Measurements from ENCODE around the gene ZNF462.

The ZNF462 gene

DNA sequence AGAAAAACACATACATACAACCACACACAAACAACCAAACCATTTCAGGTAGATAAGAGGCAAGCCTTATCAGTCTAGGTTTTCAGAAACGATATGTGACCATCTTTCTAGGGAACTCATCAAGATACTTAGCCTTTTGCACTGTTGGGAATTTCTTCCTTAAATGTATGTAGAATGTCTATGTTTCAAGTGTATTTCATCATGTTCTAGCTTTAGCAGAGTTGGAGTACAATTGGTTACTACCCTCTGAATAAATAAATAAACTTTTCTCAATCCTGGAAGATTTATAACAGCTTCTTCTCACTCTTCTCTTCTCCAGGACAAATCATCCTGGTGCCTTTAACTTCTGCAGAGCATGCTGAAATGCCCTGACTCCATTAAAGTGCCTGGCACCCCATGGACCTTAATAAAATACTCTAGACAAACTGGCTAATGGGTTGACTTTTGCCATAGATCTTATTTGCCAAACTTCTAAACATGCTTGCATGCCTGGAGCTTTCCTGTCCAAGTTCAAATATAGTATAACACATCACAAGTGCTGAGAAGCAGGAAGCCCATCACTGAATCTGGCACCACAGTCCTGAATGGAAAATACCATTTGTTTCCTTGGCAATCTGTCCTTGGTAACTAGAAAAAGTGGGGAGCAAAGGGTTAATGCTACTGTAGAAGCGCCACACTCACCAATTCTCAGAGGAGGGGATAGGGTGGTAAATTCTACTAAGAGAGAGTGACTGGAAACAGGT lies 33.1 kb upstream of the ZNF462 start:
- TF ChIP-seq, protein P1, sequence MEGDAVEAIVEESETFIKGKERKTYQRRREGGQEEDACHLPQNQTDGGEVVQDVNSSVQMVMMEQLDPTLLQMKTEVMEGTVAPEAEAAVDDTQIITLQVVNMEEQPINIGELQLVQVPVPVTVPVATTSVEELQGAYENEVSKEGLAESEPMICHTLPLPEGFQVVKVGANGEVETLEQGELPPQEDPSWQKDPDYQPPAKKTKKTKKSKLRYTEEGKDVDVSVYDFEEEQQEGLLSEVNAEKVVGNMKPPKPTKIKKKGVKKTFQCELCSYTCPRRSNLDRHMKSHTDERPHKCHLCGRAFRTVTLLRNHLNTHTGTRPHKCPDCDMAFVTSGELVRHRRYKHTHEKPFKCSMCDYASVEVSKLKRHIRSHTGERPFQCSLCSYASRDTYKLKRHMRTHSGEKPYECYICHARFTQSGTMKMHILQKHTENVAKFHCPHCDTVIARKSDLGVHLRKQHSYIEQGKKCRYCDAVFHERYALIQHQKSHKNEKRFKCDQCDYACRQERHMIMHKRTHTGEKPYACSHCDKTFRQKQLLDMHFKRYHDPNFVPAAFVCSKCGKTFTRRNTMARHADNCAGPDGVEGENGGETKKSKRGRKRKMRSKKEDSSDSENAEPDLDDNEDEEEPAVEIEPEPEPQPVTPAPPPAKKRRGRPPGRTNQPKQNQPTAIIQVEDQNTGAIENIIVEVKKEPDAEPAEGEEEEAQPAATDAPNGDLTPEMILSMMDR (conservative IDR thresholded peaks at IDR 0.05; ENCODE audit: control insufficient read depth, insufficient read depth, low read depth, low read length): no peak
- no peak for DNase-seq (ENCODE audit: low read depth)
- H3K4me3 ChIP-seq (ENCODE audit: control insufficient read depth, low read depth, low read length): no peak overlapping the region

DNA sequence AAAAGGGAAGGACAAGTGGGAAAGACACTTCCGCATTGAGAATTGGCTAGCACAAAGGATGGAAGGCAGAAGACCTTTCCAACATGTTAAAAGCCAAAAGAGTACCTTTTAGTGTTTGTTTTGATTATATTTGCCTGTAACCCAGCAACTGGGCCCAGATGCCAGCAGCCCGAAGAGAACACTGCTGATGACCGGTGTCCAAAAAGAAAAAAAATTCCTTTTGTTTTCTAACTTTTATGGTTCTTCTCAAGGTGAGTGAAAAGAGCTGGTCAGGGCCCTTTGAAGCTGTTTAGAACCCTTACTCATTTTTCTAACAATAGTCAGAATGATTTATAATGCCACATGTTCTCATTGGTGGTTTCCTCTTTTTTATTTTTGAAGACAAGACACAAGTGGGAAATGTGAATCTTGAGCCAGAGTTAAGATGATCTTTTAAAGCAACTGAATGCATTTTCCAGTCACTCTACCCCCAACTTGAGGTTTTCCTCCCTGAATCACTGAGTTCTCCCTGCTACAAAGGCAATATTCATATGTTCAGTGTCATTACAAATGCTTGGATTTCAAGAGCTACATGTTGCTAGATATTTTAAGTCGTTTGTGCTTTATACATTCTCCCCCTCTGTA lies 32.3 kb upstream of the ZNF462 start:
- no peak overlapping the region for H3K4me3 ChIP-seq (ENCODE audit: control insufficient read depth, low read depth, low read length)
- peak; percentile 11 for DNase-seq (ENCODE audit: low read depth)
- TF ChIP-seq, protein P1 (conservative IDR thresholded peaks at IDR 0.05; ENCODE audit: control insufficient read depth, insufficient read depth, low read depth, low read length): no peak

DNA sequence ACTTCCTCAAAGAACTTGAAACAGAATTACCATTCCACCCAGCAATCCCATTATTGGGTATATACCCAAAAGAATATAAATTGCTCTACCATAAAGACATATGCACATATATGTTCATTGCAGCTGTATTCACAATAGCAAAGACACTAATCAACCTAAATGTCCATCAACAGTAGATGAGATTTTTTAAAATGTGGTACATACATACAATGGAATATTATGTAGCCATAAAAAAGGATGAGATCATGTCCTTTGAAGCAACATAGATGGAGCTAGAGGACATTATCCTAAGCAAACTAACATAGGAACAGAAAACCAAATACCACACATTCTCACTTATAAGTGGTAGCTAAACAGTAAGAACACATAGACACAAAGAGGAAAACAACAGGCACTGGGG lies 28.1 kb upstream of the ZNF462 start:
- TF ChIP-seq, protein P1 (conservative IDR thresholded peaks at IDR 0.05; ENCODE audit: control insufficient read depth, insufficient read depth, low read depth, low read length): no peak
- DNase-seq (ENCODE audit: low read depth): no peak

DNA sequence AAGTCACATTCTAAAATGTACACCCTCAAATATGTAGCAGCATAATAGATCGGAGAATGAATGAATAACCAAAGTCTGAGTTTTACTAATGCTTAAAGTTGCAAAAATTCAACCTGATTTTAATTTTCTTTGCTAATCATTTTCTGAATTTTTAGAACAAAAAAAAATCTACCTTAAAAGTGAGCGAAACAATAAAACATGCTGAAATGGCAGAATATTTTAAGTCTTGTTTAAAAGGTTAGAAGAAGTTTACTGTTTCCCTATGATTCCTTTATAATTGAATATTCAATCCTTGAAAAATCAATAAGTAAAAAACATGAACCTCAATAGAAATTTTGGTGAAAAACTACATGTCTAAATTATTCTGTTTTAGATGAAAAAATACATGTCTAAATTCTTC lies 27.1 kb upstream of the ZNF462 start:
- H3K4me3 ChIP-seq (ENCODE audit: control insufficient read depth, low read depth, low read length): no peak overlapping the region
- TF ChIP-seq, protein P1 (conservative IDR thresholded peaks at IDR 0.05; ENCODE audit: control insufficient read depth, insufficient read depth, low read depth, low read length): no peak
- DNase-seq (ENCODE audit: low read depth): no peak

More for the DNA sequence above, 28.1 kb upstream of the ZNF462 start:
- no peak overlapping the region for H3K4me3 ChIP-seq (ENCODE audit: control insufficient read depth, low read depth, low read length)

DNA sequence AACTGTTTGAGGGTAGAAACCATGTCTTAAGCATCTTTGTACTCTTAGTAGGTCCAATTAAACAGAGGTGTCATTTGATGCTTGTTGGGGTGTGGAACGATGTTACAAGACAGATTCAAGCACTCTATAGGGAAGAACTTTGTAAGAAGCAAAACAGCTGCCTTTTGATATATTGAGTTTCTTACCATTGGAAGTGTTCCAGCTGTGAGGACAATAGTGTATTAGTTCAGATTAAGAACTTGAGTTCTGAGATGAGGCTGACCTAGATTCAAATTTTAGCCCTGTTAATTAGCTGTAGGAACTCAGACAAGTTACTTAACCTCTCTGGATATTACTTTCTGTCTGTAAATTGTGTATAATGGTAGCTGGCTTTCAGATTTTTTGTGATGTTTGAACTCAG lies 19.6 kb upstream of the ZNF462 start:
- no peak for DNase-seq (ENCODE audit: low read depth)
- TF ChIP-seq, protein P1 (conservative IDR thresholded peaks at IDR 0.05; ENCODE audit: control insufficient read depth, insufficient read depth, low read depth, low read length): no peak
- H3K4me3 ChIP-seq (ENCODE audit: control insufficient read depth, low read depth, low read length): no peak overlapping the region

DNA sequence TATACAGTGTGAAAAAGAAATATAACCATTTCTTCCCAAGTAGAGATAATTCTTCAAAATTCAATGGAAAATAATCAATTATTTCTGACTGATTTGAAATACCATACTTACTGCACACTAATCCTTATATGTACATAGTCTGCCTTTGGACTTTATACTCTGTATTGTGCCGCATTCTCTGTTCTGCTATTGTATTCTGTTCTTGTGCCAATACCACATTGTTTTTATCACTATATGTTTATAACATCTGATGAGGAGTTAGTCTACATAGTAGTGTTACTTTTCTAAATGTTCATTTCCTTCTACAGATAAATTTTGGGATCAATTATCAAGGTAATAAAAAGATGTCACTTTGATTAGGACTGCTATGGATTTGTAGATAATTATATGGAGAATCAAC lies 16.7 kb upstream of the ZNF462 start:
- TF ChIP-seq, protein P1 (conservative IDR thresholded peaks at IDR 0.05; ENCODE audit: control insufficient read depth, insufficient read depth, low read depth, low read length): no peak
- no peak for DNase-seq (ENCODE audit: low read depth)
- no peak overlapping the region for H3K4me3 ChIP-seq (ENCODE audit: control insufficient read depth, low read depth, low read length)
